DMS53 treated with DMSO at 0.1 percent for 48 hours (cell line): ENCODE measurements around the gene TLL2.
A peak's percentile ranks its signal among the peaks of the same experiment; 100 is the strongest.
"Not testable (repeated sequence)": the region's sequence is repeated elsewhere in the genome, so short reads cannot be mapped to it uniquely, and the experiment has no call there.

Source experiments
- DNase-seq: peaks from one replicate; lab custom pipeline; 2025; ENCODE audit not compliant: unreplicated experiment; lab: John Stamatoyannopoulos, UW

The TLL2 gene

DNA sequence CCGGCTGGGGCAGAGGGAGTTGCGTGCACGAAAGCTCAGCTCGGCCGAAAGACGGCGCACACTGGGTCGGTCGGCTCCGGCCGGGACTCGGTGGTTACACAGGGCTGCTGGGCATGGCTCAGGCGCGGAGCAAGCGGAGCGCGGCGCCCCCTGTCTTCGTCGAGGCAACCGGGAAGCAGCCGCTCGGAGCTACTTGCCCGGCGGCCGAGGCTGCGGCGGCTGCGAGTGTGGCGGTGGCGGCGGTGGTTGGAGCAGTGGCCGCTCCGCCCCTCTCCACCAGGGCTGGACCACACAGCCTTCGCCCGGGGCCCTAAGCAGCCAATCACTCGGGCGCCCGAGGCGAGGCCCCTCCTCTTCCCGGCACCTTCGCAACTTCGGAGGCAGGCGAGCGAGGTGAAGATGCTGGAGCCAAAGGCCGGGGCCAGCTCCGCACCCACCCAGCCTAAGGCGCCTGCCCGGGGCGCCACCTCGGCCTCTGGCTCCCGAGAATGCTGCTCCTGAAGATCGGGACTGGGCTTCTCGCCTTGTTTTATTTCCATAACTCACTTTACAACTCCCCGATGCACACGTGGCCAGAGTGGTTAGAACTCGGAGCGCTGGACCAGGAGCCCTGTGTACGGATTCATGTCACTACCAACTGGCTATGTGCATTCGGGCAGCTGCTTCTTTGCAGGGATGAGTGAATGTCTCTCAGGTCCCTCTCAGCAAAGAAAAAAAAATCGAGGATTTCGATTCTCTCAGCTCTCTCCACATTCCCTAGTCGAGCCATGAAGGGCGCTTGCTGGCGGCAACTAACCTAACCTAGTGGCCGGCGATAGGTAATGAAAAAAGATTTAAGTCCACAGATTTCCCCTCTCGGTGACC, at the start of gene TLL2:
TLL2 (minus strand) TSS at position 229 of the 864 bp plus-strand sequence. CDS start 241 bp downstream, outside the sequence.
- DNase-seq: peak; percentile 91

DNA sequence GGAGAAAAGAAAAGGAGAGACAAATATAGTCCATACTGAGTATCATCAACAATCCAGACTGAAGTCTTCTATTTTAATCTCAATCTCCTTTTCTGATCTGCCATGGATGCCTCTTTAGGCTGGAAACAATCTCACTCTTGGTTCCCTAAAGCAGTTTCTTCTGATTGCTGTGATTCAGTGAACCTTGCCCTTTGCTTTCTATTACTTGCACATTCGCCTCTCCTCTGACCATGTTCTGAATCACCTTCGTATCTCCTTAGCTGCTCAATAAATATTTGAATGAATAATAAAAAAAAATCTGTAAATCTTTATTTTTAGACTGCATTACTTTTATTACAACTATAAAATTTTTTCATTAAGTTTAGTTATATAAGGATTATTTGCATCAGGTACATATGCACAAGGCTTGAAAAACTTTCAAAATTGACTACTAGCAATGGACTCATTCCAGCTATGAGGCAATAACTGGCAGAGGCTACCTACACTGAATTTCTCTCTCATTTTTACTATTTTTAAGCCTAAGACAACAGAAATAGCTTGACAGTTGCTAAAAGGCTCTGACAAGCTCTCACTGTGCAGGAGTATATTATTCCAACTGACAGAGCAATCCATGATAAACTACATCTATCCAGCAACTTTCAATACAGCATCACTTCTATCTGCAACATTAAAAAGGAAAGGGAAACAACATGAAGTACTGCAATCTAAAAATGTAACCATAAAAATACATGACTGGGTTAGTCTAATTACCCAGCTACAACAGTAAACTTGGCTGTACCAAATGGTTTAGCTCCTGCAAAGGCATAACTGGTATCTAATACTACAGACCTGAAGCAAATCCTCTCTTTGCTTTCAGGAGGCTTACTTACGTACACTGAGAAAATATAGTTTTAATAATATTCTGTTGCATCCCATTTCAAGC, 47.5 kb upstream of the TLL2 start:
- no peak for DNase-seq

DNA sequence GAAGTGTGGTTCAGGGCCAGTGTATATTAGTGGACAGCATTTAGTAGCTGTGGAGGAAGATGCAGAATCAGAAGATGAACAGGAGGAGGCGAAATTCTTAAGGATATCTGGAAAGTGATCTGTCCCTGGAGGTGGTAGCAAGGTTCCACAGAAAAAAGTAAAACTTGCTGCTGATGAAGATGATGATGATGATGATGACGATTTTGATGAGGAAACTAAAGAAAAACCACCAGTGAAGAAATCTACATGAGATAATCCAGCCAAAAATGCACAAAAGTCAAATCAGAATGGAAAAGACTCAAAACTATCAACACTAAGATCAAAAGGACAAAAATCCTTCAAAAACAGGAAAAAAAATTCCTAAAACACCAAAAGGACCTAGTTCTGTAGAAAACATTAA, 46.8 kb upstream of the TLL2 start:
- DNase-seq: no peak

DNA sequence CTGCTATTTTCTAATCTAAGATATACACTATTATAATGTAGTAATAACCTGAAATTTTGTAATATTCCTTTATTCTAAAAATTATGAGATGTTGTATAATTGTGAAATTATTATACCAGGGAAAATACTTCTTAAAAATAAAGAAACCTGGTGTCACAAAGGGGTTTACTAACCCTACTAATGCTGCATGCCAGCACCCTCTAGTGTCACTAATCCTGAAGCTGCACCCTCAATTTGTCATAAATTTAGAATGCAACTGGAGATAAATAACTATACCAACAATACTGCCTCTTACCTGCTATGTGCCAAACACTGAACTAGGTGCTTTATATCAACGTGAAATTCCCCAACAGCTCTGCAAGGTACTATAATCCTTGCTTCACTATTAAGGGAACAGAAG, 42.3 kb upstream of the TLL2 start:
- no peak for DNase-seq

DNA sequence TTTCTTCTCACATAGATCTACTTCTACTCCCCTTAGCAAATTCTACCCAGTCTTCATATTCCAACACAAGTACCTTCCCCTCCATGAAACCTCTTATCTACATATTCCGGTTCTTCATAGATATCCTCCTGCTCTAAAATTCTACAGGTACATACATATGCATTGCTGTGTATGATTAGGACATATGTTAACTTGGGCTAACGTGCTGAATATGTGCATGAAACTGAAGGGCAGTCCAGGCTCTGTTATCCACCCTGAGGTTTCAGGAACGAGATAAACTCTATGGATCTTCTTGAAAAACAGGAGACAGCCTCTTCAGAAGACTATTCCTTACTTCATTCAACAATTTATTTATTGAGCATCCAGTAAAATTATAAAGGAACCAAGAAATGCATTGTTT, 41.6 kb upstream of the TLL2 start:
- DNase-seq: no peak

DNA sequence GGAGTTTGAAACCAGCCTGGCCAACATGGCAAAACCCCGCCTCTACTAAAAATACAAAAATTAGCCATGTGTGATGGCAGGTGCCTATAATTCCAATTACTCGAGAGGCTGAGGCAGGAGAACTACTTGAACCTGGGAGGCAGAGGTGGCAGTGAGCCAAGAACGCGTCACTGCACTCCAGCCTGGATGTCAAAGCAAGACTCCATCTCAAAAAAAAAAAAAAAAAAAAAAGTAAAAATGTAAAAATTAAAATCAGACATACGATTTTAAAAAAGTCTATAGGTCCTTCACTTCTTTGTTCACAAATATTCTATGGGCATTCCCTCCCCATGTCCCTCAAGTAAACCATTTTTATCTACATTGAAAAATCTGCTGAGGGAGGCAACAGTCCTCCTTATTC, 34.9 kb upstream of the TLL2 start:
- no peak for DNase-seq

DNA sequence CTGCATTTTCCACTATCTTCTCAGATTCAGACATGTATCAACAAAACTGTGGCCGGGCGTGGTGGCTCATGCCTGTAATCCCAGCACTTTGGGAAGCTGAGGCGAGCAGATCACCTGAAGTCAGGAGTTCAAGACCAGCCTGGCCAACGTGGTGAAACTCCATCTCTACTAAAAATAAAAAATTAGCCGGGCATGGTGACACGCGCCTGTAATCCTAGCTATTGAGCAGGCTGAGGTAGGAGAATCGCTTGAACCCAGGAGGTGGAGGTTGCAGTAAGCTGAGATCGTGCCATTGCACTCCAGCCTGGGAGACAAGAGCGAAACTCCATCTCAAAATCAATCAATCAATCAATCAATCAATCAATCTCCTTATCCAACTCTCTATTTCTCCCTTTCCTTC, 31.8 kb upstream of the TLL2 start:
- not testable (repeated sequence) for DNase-seq

DNA sequence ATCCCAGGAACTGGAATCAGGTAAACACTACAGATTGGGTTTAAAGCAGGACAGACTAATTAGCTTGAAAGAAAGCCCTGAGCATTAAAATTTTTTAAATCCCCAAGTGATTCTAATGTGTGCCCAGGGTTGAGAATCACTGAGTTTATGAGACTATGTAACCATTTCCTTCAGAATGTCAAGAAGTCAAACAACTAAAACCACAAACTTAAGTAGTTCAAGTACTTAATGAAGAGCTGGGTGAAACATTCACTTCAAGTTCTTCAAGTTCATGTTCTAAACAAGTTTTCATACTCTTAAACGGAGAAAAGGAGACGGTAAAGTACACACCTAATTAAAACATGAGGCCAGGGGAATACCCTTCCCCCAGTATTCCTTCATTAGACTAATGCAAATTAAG, 28.2 kb upstream of the TLL2 start:
- no peak for DNase-seq

DNA sequence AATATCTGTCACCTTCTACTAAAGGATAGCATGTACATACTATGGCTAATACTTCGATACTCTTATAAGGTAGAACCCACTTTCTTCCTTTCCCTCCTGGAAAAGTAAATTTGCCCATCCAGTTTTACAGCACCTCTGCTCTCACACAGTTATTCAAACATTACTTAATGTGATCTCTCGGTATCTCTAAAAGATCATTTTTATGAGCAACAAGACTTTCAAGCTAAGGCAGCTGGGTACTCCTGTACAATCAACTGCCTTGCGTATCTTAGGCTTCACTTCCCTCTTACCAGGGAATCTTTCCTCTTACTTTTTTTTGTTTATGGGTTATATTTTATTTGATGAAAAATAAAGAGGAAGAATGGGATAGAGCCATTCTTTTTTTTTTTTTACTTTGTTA, 26.5 kb upstream of the TLL2 start:
- DNase-seq: no peak

DNA sequence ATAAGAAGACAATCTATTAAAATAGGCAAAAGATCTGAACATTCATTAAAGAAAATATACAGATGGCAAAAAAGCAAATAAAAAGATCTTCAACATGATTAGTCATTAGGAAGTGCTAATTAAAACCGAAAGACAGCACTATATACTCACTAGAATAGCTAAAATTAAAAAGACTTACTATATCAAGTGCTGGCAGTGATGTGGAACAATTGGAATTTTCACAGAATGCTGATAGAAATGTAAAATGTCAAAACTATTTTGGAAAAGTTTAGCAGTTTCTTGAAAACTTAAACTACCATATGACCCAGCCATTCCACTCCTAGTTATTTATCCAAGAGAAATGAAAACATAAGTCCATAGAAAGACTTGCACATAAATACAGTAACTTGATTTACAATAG, 25.0 kb upstream of the TLL2 start:
- no peak for DNase-seq

DNA sequence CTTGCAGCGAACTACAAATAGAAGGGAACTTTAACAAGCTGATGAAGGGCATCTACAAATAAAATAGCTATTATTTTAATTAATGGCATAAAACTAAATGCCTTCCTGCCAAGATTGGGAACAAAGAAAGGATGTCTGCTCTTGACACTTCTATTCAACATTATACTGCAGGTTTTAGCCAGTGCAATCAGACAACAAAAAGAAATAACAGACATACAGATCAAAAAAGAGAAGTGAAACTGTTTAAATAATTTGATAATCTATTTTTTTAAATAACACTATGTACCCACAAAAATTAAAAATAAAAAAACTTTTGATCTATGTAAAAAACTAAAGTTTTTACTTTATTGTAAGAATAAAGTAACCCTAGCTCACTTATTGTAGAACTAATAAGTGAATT, 22.4 kb upstream of the TLL2 start:
- no peak for DNase-seq

DNA sequence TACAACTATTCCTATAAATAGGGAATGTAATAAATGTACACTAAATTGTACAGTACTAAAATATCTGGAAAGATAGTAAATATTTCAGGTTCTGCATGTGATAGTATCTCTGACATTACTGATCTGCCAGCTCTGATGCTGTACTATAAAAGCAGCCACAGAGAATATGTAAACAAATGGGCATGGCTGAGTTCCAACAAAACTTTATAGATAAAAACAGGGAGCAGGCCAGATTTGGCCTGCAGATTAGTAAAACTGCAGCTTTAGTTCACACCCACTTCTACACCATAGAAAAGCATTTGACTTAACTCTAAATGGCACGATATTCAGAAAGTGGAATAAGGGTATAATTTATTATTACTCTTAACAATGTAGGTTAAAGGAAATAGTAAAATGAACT, 18.8 kb upstream of the TLL2 start:
- DNase-seq: no peak

DNA sequence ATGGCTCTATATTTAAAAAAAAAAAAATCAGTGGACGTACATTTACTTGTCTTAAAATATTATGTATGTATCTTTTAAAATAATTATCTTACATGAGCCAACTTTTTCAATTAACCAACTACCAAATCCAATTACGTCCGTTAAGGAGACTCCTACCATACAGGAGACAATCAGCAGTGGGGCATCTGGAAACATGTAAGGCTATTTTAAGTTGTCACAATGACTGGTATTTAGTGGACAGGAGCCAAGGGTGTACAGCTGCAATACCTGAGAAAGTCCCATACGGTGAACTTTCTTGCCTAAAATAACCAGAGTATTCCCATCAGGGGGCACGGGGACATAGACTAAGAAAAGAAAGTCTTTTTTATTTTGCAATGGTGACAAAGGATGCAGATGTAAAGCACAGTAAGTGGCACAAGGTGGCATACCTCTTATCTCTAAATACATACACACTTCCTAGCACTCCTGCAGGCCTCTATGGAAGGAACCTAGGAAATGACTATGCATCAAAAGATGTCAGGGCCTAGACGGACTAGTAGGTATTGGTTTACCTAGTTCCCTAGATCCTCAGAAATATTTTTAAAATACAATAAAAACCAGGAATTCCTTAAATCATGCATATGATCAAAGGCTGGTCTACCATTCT, 16.0 kb upstream of the TLL2 start:
- no peak for DNase-seq

DNA sequence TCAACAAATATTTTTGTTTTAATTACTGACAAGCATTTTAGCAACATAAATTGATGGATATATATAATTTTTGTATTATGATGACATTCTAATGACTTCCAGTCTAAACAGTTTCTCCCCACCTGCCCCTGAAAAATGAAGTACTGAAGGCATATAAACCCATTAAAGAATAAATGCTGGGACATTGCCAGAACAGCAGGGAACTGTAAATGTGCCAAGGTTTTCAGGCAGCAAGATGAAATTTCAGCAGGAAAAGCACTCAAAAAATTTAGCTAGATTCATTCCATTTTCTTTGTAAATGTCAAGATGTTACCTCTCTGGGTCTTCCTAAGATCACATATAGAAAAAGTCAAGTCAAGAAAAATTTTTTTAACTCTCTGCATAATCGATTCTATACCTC, 11.0 kb upstream of the TLL2 start:
- DNase-seq: no peak

DNA sequence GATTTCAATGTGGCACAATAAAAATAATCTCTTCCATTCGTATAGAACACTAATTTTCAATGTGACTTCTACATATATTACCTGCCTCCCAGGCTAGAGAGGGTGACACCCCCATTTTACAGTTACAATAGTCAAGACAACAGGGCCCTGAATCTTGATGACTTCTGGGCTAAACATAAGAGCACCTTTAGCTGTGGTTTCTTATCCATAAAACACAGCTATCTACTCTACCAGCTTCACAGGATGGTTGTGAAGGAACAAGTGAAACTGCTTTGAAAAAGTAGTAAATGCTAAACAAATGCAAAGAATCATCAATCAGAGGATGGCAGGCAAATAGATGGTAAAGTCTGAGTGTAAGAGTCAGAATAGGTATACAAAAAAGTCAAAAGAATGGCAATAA, 3.6 kb upstream of the TLL2 start:
- DNase-seq: no peak

DNA sequence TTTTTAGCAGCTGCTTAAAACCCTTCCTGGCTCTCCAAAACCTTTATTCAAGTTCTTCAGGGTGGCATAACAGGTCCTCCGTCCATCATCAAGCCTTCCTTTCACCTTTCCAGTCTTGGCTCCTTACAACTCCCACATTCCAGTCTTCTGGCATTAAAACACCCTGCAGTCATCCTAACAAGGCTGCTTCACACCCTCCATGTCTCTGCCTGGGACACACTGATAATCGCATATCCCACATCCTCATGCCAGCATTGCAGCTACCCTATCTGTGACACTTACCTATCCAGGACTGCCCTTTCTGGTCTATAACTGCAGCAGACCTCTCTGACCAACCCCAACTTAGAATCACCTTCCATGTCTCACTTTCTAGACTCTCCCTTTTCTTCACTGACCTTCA, 2.6 kb upstream of the TLL2 start:
- DNase-seq: no peak

DNA sequence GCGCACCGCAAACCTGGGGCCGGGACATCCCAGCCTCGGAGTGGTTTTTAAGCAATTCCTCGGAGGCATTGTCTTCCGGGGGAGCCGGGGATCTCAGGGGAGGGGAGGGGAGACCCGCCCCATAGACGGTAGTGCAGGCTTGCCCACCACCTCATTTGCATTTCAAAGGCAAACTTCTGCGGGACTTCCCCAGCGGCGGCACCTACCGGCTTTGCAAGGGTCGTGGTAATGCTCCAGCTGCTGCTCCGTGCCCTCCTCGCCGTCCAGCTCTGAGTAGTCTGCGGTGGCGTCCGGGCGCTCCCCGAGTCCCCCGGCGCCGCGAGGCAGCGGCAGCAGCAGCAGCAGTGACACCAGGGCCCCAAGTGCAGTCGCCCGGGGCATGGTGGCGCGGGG, 425 bp downstream of the TLL2 start:
- DNase-seq: no peak

DNA sequence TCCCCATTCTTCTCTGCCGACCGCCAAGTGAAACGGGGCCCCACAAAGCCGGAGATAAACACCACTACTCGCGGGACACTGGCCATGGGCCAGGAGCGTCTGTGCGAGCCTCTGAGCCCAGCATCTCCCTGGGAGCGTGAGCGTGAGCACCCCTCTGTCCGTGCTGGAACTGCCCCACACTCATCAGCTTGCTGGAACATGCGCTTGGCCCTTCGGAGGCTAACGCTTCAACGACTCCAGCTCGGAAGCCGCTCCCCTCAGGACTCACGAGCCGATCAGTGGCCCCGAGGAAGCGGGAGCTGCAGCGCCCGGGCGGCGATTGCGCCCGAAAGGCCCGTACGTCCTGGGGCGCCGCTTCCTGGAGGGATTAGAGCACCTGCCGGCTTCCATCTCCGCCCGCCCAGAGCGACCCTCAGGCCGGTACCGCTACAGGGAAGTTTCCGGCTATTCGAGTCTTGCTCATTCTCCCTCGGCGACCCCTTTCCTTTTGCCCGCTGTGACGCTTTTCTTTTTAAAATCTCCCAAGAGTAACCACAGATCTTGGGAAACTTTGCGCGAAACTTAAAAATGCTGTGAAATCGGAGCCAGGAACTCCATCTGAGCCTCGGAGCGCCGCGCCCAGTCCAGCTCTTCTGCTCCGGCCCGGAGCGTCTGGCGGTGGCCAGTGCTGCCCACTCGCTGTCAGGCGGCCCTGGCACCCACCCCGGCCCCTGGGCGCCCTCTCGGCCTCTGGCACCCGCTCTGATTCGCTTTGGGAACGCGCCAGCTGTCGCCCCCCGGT, 1.0 kb downstream of the TLL2 start:
- peak; percentile 28 for DNase-seq

DNA sequence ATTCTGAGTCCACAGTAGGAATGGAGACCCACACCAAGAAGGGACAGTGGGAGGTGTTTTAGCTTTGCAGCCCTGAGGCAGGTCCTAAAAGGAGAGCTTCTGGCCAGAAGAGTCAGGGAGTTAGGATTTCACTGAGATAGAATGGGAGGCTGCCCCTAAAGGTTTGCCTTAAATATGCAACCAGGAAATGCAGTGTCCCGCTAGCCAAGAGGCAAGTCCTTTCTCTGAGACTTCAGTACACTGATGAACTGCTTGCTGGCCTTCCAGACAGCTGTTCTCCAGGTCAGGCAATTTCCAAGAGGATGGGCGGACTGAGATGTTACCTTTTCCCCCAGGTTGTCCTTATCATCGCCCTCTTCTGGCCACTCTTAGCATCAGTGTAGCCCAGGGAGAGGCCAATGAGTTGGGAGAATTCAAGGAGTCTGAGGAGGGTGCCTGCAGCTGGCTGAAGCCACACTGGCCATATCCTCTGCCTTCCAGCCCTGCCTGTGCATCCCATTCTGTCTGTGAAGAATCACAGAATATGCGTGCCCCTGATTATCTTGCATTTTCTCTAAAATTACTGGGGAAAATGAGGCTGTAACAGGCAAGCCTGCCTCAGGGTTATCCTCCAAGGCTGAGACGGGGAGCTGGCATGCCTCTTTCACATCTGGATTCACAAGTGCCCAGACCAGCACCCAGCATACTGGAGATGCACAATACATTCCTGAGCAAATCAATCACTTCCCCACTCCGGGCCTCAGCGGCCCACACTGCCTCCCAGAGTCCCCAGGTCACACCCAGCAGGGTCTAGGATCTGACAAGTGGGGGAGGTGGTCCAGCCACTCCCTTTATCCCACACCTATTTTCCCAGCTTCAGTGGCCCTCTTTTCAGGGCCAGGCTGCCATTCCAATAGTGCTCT, 2.4 kb downstream of the TLL2 start:
- DNase-seq: peak; percentile 67
